GM19035 (cell line): ENCODE measurements around the gene LTC4S.
A peak's percentile ranks its signal among the peaks of the same experiment; 100 is the strongest.

Experiments
- ATAC-seq: cut with Tn5 transposase; IDR thresholded peaks from one replicate; pipeline ENCODE4 v1.9.1; 2021; ENCODE audit not compliant: unreplicated experiment

Gene LTC4S

DNA sequence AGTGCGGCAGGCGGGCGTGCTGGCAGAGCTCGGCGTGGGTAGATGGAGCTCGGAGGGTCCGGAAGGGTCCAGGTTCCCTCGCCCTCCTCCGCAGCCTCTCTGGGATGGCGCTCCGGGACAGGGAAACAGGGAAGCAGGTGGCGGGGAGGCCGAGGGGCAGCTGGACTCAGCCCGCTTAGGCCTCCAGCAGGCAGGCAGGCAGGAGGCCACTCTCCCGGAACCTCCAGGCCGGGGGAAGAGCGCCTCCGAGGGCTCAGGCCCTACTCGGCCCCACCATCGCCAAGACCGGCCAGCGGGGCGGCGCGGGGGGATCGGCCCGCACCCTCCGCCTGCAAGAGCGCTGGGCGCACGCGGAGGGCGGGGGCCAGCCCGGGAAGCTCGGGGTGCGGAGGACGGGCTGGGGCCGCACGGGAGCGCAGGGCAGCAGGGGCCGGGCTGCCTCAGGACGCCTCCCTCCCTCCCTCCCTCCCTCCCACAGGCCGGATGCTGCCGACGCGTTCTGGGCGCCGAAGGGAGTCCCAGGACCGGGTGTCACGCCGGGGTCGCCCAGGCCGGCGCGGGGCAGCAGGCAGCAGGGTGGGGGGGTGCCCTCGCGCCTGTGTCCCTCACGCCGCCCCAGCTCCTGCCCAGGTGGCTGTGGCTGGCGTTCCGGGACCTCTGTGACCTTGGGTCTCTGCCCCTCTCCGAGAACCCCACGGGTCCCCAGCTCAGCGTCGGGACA, 11.9 kb downstream of the LTC4S start:
- peak; percentile 27 for ATAC-seq

DNA sequence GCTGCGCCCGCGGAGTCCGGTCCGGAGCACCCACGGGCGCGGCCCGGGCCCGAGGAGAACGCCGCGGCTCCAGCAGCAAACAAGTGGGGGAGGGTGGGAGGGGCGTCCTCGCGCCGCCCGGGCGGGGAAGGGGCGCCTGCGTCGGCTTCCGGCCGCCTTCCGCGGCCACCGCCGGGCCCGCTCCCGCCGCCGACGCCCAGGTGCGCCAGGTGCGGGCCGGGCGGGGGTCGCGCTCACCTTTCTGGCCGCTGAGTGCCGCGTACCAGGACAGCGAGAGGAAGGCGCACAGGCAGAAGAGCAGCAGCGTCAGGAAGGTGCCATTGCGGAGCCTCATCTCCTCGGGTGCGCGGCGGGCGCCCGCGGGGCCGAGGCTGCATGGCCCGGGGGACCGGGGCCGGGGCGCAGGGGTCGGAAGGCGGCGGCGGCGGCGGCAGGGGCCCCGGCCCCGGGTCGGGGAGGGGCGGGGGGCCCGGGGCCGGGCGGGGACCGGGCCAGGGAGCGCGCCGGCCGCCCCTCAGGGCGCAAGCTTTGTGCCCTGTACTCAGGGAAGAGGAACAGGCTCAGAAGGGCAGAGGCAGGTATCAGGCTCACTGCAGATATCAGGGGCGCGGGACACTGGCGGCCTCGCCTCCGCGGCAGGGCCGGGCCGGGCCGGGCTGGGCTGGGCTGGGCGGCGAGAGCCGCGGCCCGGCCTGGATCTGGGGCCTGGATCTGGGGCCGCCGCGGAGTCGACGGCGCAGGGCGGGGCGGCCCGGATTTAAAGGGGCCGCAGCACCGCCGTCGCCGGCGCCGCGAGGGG, 12.7 kb downstream of the LTC4S start, which contains the start of gene MGAT4B:
MGAT4B (minus strand) TSS at position 617 of the 799 bp plus-strand sequence; CDS start at position 334, 283 bp downstream.
- peak; percentile 64 for ATAC-seq

DNA sequence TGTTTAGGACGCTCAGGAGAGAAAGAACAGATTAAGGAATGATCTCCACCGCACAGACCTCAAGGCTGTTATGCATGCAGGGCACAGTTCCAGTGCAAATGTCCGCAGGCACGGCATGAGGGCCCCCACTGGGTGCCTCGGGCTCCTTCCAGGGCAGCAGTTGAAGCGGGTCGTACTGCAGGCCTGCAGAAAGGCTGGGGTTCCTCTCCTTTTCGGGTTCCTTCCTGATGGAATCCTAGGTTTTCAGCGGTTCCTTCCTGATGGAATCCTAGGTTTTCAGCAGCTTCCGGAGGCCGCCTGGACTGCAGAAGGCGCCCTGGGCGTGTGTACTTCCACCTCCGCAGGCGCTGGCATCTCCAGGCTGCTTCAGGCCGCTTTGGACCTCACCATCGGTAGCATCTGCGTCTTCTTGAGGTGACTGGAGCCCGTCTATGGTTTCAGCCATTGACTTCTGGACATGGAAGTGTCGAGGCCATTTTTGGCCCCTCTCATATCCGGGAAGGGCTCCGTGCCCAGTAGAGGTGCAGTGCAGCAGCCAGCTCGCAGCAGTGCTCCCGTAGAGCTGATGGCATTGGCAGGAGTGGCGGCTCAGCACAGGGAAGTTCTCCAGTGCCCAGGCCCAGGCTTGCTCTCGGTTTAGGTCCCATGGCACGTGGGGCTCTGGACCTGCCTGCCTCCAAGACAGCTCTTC, 18.5 kb downstream of the LTC4S start:
- no peak for ATAC-seq

DNA sequence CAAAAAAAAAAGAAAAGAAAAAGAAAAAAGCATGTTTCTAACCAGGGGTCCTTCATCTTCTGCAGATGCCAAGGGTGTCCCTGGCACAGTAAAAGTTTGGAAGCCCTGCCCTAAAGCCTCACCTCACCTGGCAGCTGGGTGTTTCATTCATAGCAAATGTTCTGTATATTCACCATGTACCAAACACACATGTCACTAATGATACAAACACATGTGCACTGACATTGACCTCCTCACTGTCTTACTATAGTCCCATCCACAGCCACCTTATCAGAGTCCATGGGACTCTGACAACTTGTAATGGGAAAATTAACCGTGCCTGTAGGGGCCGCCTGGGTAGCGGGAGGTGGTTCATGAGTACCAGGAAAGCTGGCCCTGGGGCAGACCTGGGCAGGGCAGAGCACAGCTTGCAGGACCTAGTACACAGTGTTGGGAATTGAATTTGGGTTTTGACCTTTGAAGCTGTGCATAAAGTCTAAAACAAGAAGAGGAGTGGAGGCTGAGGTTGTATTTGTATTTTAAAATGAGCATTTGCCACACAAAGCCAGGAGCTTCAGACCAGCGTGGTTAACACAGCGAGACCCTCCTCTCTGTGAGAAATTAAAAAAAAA, 19.3 kb downstream of the LTC4S start:
- no peak for ATAC-seq

DNA sequence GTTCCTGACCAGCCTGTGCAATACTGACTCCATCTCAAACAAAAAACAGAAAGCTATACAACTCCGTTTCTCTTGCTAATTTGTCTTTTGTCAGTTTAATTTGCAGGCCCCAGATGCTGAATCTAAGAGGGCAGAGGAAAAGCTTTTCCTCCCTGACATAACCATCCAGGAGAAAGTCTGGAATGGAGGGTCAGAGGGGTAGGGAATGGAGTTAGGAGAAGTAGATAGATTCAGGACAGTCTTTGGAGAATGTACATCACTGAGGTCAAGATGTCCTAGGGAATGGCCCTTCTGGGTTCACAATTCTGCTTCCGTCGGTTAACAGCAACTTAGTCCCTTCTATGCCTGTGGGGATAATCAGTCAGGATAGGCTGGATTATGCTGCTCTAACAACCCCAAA, 20.3 kb downstream of the LTC4S start:
- ATAC-seq, result no peak

DNA sequence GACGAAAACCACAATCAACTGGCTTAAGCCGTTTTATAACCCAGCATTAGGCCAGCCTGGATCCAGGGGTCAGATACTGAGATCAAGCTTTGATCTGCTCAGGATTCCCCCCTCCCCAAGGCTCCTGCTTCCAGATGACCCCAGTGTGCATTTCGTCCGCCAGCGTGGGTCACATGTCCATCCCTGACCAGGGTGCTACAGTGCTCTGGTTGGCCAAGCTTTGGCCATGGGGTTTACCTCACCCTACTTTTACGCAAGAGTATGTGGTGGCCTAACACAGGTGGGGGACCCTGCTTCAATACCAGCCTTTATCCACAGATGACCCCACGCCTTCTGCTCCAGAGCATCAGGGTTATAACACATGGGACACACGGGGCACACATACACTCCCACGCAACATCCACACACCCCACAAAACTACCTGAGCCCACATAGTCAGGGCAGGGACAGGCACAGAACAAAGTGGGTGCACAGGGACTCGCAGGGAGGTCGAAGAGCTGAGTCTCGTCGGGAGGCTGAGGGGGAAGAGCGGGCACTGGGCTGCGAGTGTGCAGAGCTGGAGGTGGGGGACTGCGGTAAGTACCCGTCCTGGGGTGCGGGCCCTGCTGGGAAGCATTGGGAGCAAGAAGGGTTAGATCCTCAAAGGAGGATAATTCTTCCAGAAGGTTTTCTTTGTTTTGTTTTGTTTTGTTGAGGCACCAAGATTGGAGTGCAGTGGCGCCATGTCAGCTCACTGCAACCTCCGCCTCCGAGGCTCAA, 21.9 kb downstream of the LTC4S start:
- no peak for ATAC-seq

DNA sequence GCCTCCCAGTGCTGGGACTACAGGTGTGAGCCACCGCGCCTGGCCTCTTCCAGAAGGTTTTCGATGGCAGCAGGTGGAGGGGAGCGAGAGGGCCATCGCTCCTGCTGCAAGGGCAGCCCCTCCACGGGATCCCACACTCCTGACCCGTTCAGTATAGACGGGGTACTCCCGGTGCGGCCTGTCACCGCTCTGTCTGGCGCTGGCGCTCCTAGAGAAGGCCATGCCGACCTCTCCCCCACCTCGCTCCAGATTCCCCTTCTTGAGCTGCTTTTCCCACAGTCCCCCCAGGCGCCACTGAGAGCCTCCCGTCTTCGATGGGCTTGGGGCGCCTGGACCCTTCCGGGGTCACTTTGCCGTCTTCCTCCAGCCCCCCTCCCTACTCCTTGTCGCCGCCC, 22.6 kb downstream of the LTC4S start:
- ATAC-seq, result no peak

DNA sequence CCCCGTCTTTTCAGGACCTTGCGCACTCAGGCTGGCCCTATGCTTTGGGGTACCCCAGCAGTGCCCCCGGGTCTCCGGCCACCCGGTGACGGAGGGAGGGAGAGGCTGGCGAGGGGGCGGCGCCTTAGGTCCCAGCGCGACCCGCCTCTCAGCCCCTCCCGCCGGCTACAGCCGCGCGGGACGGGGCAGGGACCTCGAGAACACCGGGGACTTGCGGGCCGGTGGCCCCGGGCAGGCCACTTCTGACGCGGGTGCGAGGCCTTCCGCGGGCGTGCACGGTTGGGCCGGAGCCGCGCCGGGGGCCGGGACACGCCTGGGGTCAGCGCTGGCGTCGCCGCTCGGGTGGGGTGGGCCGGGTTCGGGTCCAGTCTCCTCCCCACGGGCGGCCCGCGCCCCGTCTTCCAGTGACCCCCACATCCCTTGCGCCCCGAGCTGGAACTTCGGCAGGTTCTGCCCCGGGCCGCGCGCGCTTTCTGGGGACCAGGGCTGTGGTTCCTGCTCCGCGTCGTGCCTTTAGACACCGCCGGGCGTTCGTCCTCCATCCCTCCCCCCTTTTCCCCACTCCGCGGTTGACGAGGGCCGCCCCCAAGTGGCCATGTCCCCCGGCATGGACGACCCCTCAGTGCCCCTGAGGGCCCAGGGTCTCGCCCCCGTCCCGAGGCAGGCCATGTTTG, 23.1 kb downstream of the LTC4S start:
- no peak for ATAC-seq

DNA sequence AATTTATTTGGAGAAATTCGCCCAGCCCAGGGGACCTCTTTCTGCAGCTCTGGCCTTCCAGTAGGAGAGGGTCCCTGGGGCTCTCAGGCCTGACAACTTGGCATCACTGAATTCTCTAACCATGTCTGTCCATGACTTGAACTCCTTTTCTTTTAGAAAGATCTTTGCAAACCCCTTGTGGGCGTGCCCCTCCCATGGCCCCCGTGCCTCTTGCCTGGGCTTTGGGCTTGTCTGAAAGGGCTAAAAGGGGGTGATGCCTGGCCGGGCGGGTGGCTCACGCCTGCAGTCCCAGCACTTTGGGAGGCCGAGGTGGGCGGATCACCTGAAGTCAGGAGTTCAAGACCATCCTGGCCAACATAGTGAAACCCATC, 23.7 kb downstream of the LTC4S start:
- no peak for ATAC-seq

DNA sequence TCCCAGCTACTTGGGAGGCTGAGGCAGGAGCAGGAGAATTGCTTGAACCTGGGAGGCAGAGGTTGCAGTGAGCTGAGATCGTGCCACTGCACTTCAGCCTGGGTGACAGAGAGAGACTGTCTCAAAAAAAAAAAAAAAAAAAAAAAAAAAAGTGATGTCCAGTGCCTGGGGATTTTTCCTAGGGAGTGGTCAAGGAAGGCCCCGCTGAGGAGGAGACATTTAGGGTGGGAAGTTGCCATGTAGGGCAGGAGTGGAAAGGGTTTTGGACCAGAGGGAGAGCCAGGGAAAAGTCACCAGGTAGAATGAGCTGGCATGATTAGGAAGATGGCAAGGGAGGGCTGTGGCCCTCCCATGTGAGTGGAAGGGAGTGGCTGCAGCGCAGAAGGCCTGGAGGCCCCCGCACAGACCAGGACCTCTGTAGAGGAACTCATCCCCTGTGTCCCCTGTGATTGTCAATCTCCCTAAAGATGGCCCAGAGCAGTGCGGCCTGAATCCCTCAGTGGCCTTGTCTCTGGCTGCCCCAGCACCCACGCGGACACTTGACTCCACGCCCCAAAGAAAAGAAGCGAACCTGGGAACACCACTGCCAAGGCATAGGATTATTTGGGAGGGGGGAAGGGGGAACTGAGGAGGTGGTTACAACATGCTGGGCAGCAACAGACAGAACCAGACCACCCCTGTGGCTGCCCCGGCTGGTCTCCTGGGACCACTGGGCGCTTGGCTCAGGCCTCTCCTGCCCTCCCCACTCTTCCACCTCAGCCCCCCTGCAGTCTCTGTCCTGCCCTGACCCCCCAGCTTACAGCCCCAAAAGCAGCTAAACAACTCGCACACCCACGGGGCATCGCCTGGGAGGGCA, 24.3 kb downstream of the LTC4S start:
- ATAC-seq, result no peak

DNA sequence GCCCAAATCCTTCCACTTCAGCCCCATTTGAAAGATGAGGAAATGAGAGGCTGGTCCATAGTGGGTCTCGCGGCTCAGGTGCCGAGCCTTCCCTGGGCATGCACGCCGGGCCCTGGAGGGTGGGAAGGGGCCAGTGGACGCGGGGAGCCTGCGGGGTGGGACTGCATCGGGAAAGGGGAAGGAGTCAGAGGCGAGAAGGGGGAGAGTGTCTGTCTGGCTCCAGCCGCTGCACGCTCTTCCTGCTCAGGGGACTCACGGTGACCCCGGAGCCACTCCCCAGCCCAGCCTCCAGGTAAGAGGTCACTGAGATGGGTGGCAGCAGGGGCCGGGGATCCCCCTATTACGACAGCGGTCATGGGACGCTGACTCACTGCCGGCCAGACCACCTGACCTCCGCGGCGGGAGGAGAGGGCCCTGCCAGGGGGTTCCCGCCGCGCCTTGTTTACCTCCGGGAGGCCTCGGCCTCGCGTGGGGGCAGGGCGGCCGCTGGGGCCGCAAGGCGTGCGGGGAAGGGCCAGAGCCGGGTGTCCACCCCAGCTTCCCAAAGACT, 25.0 kb downstream of the LTC4S start:
- ATAC-seq, result peak; percentile 61

DNA sequence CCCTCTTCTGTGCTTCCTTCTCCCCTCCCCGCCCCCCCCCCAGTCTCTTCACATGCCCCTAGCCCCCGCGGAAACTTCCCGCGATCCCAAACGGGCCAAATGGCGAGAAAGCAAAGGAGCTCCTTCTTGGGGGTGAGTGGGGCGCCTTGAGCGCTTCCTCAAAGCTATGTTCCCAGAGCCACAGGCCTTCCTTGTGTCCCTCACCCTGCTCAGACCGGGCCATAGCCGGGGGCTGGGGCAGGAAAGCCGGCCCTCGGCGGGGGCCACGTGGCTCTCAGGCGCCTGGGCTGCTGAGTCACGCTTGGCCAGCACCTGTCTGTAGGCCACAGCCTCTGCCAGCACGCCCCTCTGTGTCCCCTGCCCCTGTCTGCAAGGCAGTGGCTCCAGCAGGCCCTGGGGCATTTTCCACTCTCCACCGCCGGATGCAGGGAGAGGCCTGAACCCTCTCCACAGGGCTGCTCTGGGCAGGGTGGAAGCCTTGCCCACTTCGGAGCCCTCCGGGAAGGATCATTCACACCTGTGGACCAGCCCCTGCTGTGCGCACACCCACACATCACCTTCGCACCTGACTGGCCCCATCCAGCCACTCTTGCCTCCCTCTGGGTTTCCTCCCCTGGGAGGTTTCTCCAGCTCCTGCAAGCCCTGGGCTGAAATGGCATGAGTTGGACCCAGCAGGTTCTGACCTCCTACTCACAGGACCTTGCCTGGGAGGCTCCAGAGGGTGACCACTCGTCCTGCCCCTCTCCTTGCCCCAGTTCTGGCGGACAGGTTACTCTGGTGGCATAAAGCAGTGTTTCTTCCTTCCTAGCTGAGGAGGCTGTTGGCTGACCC, 25.7 kb downstream of the LTC4S start:
- ATAC-seq, result no peak

DNA sequence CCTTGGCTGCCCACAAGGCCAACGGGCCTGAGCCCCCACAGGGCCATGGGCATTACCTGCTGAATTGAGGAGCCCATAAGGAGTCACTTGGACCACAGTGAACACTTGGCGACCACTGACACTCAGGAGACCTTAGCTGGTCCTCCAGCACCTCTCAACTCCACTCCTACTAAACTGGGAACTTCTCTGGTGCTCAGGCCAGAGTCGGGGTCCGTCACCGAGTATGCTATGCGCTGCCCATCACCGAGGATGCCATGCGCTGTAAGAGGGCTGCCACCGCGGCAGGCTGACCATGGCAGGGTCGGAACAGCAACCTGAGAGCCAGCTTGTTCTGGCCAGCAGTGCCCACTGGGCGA, 26.3 kb downstream of the LTC4S start:
- ATAC-seq, result no peak

DNA sequence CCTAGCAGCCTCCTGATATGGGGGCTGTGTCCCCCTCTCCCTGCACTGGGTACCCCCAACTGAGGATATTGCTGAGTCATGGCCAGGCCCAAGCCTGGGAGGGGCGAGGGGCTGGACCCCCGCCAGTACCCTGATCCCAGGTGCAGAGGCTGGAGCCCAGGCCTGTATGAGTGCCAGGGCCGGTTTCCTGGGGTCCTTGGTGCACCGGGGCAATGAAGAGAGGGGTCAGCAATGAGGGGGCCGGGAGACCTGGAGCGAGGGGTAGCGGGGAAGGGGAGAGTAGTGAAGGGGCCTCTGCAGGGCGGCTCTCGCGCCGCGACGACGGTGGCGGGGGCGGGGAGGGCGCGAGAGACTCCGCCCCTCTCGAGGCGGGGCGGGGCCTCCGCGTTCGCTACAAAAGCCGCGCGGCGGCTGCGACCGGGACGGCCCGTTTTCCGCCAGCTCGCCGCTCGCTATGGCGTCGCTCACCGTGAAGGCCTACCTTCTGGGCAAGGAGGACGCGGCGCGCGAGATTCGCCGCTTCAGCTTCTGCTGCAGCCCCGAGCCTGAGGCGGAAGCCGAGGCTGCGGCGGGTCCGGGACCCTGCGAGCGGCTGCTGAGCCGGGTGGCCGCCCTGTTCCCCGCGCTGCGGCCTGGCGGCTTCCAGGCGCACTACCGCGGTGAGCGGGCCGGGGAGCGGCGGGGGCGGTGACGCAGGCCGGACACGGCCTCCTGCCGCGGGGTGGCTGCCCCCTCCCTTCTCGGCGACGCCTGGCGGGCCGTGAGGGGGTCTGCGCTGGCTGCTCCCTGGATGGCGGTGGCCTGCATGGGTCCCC, 26.9 kb downstream of the LTC4S start, which contains the start of gene SQSTM1:
SQSTM1 (plus strand) TSS at position 423 of the 815 bp plus-strand sequence; CDS start at position 455, 32 bp downstream.
- peak; percentile 36 for ATAC-seq

DNA sequence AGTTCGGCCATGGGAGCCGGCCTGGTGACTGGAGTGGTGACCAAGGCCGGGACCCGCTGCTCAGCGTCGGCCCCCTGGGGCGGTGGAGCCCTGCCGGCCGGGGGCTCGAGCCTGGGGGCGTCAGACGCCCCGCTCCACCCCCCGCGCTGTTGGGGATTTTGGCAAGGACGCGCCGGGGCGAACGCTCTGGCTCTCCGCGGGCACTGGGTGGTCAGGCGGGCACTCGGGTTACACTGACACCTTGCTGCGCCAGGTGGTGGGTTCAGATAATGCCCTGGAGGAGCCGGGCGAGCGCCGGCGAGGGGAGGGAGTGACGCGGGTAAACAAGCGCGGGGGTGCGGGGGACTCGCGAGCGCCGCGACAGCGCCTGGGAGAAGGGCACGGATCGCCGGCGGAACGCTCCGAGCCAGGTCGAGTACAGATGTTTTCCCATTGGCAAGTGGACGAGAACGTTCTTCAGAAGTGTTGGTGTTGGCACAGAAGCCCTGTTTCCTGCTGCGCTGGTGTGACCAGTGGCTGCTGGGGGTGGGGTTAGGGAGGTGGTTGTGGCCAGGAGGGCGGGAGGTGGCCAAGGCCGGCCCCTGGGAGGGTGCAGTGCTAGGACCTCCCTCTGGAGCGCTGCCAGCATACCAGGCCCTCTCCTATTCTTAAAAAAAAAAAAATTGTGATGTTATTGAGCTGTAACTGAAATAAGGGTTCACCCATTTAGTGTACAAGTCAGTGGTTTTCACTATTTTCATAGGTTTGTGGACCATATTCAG, 27.7 kb downstream of the LTC4S start:
- peak; percentile 43 for ATAC-seq

DNA sequence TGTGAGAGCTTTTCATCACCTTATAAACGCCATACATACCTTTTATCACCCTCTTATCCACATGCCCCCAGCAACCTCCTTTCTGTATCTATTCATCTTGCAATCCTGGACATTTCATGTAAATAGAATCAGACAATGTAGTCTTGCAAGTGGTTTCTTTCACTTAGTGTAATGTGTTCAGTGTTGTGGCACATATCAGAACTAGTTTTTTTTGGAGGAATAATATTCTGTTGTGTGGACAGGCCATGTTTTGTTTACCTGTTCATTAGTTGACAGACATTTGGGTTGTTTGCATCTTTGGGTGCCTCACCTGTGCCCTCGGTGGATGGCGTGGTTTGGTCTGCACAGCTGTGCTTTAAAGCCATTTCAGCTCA, 28.3 kb downstream of the LTC4S start:
- ATAC-seq, result no peak
